ENCODE results near the gene RAB33B. TPM values are rescaled to one million over a fixed set of nuclear protein-coding genes. Genes with fewer than 3 reads are reported as not detected.

The RAB33B gene
- total and polyA plus RNA-seq, 10 of the 15 experiments (the other 5 are each of a cell fraction or from before 2014, with no cell fraction given), result 3.2 to 10.7 (median 7.5) TPM

- TF ChIP-seq CUX1 (IDR thresholded peaks at IDR 0.05; ENCODE audit: insufficient replicate concordance, low read depth, low read length) (no peak), CREB1 (IDR thresholded peaks at IDR 0.05; ENCODE audit: low read depth) (no peak), MYC (IDR thresholded peaks at IDR 0.05; ENCODE audit: insufficient read depth, insufficient read length, insufficient replicate concordance, low read length, severe bottlenecking) (peak; percentile 45), NKRF (conservative IDR thresholded peaks at IDR 0.05) (peak; percentile 34), ZNF24 (IDR thresholded peaks at IDR 0.05) (no peak), POLR2AphosphoS2 (IDR thresholded peaks at IDR 0.05; ENCODE audit: low read depth, low read length) (peak; percentile 41; the same call in 1 of the 2 replicates), HDAC2 (IDR thresholded peaks at IDR 0.05) (no peak), MLLT1 (IDR thresholded peaks at IDR 0.05) (peak; percentile 82), BACH1 (IDR thresholded peaks at IDR 0.05; ENCODE audit: borderline replicate concordance) (0 out of 2 replicates have a peak, but pooled peaks have one; percentile 4), BMI1 (IDR thresholded peaks at IDR 0.05; ENCODE audit: borderline replicate concordance) (no peak), RUNX3 (IDR thresholded peaks at IDR 0.05; ENCODE audit: low read length) (peak; percentile 45), MEF2A (IDR thresholded peaks at IDR 0.05; ENCODE audit: insufficient read depth, low read depth, low read length) (no peak), CEBPZ (IDR thresholded peaks at IDR 0.05; ENCODE audit: low read depth, low read length) (no peak)
Measured at GRCh38 chr4:139454111-139455045, at the start of gene RAB33B (continued).

Measured in GM12878 (cell line).